Gastroesophageal sphincter (tissue), 4 donors: Measurements from ENCODE around the gene CREB3. TPM values are rescaled to one million over a fixed set of nuclear protein-coding genes. Genes with fewer than 3 reads are reported as not detected.

Experiments used
- ATAC-seq: fragments of 150-250 bp; one replicate; pipeline ENCODE4 v1.9.1; 2016; ENCODE audit warnings: mild to moderate bottlenecking, moderate library complexity
- H3K27ac ChIP-seq, 4 donors: fragments of 200-600 bp; sonication (generic) in 3 of 4; 1 replicate in 3 of 4; 2 replicates in 1 of 4; pipeline ENCODE4 v1.5.1; 2016 to 2019
- H3K27me3 ChIP-seq: fragments of 200-600 bp; sonication (generic); one replicate; pipeline ENCODE4 v1.5.1; 2019
- H3K36me3 ChIP-seq, 2 donors: fragments of 200-600 bp; sonication (generic); one replicate each; pipeline ENCODE4 v1.5.1; 2019; ENCODE audit warnings: control low read depth in 1 of 2
- H3K4me1 ChIP-seq, 3 donors: fragments of 200-600 bp; sonication (generic); 1 replicate in 2 of 3; 2 replicates in 1 of 3; pipeline ENCODE4 v1.5.1; 2016 to 2019; ENCODE audit warnings: control low read depth in 2 of 3
- H3K4me3 ChIP-seq, 2 donors: fragments of 200-600 bp; sonication (generic); one replicate each; pipeline ENCODE4 v1.5.1; 2019; ENCODE audit warnings: mild to moderate bottlenecking in 1 of 2, moderate library complexity in 1 of 2
- H3K9me3 ChIP-seq, 3 donors: fragments of 200-600 bp; sonication (generic); one replicate each; pipeline ENCODE4 v1.5.1; 2017 to 2019; ENCODE audit warnings: control low read depth in 2 of 3
- CTCF ChIP-seq, 4 experiments: fragments of 200-600 bp in 2 of 4; fragments of 450-650 bp in 2 of 4; sonication (generic) in 1 of 4; IDR thresholded peaks; one replicate each; pipeline ENCODE4 v1.5.1; 2017 to 2019; ENCODE audit warnings: antibody characterized with exemption in 4 of 4, mild to moderate bottlenecking in 2 of 4, moderate library complexity in 2 of 4
- EP300 ChIP-seq: sonication (generic); formaldehyde crosslinking; IDR thresholded peaks from one replicate; pipeline ENCODE4 v1.6.1; 2017; ENCODE audit warnings: antibody characterized with exemption, mild to moderate bottlenecking
- POLR2A ChIP-seq, 2 donors: fragments of 450-650 bp; IDR thresholded peaks; one replicate each; pipeline ENCODE4 v1.6.1; 2017; ENCODE audit warnings: antibody characterized with exemption in 2 of 2, mild to moderate bottlenecking in 2 of 2, moderate library complexity in 1 of 2
- POLR2AphosphoS5 ChIP-seq: sonication (generic); formaldehyde crosslinking; IDR thresholded peaks from one replicate; pipeline ENCODE4 v1.6.1; 2017; ENCODE audit warnings: antibody characterized with exemption
- WGBS, 2 donors: methylation state at CpG; one replicate each; pipeline ENCODE4 v1.1.5; 2018; ENCODE audit warnings: low coverage in 1 of 2; 5-methylcytosine and 5-hydroxymethylcytosine counted together
- total RNA-seq, 4 donors: library from RNA; depleted of rRNA; stranded (reverse); fragments of >200 nt; gene quantifications; one replicate each; pipeline ENCODE4 v1.1.0, GENCODE V29; 2016

The CREB3 gene, protein sequence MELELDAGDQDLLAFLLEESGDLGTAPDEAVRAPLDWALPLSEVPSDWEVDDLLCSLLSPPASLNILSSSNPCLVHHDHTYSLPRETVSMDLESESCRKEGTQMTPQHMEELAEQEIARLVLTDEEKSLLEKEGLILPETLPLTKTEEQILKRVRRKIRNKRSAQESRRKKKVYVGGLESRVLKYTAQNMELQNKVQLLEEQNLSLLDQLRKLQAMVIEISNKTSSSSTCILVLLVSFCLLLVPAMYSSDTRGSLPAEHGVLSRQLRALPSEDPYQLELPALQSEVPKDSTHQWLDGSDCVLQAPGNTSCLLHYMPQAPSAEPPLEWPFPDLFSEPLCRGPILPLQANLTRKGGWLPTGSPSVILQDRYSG
- 100 to 1,000 TPM in 1 of 4 donors, 10 to 100 TPM in 3; 75.0 to 104 (median 83.7) TPM for total RNA-seq

- H3K36me3 ChIP-seq, result peaks cover 0 to 35% of the 10 kb centered on the region in 2 donors
- WGBS, 2 donors, result no CpG with 5 or more reads among the region's 49 CpGs
Observed at GRCh38 chr9:35732185-35732799, at the start of gene CREB3, which contains the start of gene TLN1. CREB3 (plus strand) TSS chr9:35732666; CDS start chr9:35732773, 107 bp downstream. TLN1 (minus strand) TSS chr9:35732195; CDS start chr9:35725694, 6,501 bp downstream.

GRCh38 chr9:35683323-35683722 lies 49.1 kb upstream of the CREB3 start:
- Histone ChIP-seq H3K36me3 (peaks cover 0 to 67% of the 10 kb centered on the region in 2 donors), H3K27me3 (no peaks in the 10 kb centered on the region), H3K9me3 (no peaks in the 10 kb centered on the region), H3K27ac (peak overlapping the region; percentile 96 to 99 (median 98)), H3K4me1 (peaks cover 0 to 64% (median 0%) of the 10 kb centered on the region in 3 donors), H3K4me3 (peak overlapping the region; percentile 79 to 81)
- WGBS, 2 donors, result 40 to 63% methylated on average over 1 of the region's 2 CpGs
- ATAC-seq, result no peak
- peak; percentile 33 for TF ChIP-seq POLR2AphosphoS5
- TF ChIP-seq POLR2A (IDR thresholded peaks at IDR 0.05), result peak in 1 of 2 donors; percentile 5
- no peak for TF ChIP-seq EP300

More at GRCh38 chr9:35732185-35732799, at the start of gene CREB3, which contains the start of gene TLN1:
- peak; percentile 28 to 36 for TF ChIP-seq POLR2A (IDR thresholded peaks at IDR 0.05)
- peak; percentile 92 for TF ChIP-seq POLR2AphosphoS5
- no peak for TF ChIP-seq EP300
- TF ChIP-seq CTCF (IDR thresholded peaks at IDR 0.05), result peak in 1 of 4 experiments; percentile 14
- H3K4me3 ChIP-seq, result peak within 1 kb of the TSS; percentile 79 to 85
- ATAC-seq, result peak; percentile 89
- H3K27me3 ChIP-seq, result no peaks in the 10 kb centered on the region
- no peaks in the 10 kb centered on the region for H3K9me3 ChIP-seq
- H3K27ac ChIP-seq, result peak within 1 kb of the TSS; percentile 97 to 100 (median 98)
- peaks cover 0 to 74% (median 24%) of the 10 kb centered on the region in 3 donors for H3K4me1 ChIP-seq

GRCh38 chr9:35684921-35685320 lies 47.5 kb upstream of the CREB3 start:
- no peak for ATAC-seq
- Histone ChIP-seq H3K4me3 (peak overlapping the region; percentile 79 to 81), H3K9me3 (no peaks in the 10 kb centered on the region), H3K27me3 (no peaks in the 10 kb centered on the region), H3K27ac (peak overlapping the region; percentile 96 to 99 (median 98)), H3K36me3 (peaks cover 0 to 70% of the 10 kb centered on the region in 2 donors), H3K4me1 (peaks cover 0 to 66% (median 0%) of the 10 kb centered on the region in 3 donors)
- WGBS, 2 donors, result 30 to 59% methylated on average over 5 to 9 of the region's 10 CpGs
- no peak for TF ChIP-seq EP300
- TF ChIP-seq POLR2AphosphoS5, result peak; percentile 30

DNA sequence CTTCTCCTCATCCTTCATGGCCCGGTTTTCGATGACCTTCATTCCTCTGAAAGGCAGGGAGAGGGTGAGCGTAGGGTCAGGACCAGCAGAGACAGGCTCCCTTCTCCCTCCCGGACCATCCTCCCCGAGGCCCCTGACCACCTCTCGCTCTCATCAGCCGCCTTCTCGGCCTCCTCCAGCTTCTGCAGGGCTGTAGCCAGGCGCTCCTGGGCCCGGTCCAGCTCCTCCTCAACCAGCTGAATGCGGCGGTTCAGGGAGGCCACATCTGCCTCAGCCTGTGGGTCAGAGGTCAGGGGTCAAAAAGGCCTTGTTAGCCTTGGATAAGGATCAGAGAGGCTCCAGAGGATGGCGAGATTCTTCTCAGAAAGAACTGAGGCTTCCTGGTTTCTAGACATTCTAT lies 47.0 kb upstream of the CREB3 start:
- H3K4me3 ChIP-seq, result peak overlapping the region; percentile 79 to 81
- TF ChIP-seq POLR2AphosphoS5, result peak; percentile 69
- TF ChIP-seq POLR2A (IDR thresholded peaks at IDR 0.05), result peak in 1 of 2 donors; percentile 39
- TF ChIP-seq EP300, result no peak
- TF ChIP-seq CTCF (IDR thresholded peaks at IDR 0.05), result no peak
- peaks cover 0 to 67% (median 0%) of the 10 kb centered on the region in 3 donors for H3K4me1 ChIP-seq
- no peaks in the 10 kb centered on the region for H3K9me3 ChIP-seq
- H3K36me3 ChIP-seq, result peaks cover 0 to 70% of the 10 kb centered on the region in 2 donors
- 28% methylated on average over 5 of the region's 13 CpGs; no CpG with 5 or more reads in 1 of the 2 donors for WGBS, 2 donors
- ATAC-seq, result no peak
- no peaks in the 10 kb centered on the region for H3K27me3 ChIP-seq
- H3K27ac ChIP-seq, result peak overlapping the region; percentile 96 to 99 (median 98)

DNA sequence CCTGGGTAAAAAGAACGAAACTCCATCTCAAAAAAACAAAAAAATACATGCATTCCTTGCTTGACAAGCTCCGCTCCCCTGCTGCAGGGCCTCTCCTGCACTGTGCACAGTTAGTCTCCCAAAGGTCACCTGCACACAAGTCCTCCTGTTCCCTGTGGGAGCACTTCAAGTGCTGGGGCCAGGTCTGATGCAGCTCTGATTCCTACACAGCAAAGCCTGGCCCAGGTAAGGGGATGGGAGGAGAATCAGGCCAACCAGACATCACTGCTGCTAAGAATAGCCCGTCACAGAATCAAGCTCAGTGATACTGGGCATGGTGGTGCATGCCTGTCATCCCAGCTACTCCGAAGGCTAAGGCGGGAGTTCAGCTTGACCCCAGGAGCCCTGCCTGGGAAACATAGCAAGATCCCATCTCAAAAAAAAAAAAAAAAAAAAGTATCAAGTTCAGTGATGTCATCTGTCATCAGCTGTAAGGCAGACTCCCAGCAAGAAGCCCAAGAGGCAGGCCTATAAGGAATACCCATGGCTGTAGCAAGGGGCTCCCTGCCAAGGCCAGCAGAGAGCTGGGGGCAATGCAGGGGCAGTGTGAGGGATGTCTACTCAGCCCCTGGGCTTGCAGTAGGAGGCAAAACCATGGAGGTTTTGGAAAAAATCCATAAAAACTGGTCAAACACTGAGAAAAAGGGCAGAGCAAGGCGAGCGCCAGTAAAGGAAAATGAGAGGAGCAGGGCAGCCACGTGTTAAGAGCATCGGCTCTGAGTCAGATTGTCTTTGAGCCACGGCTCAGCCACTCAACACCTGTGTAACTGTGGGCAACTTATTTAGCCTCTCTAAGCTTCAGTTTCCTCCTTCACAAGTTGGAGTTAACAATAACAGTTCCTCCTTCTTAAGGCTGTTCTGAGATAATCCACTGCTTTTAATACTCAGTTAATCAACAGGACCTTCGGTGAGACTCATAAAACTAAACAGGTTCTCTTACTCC lies 46.0 kb upstream of the CREB3 start:
- Histone ChIP-seq H3K4me3 (peak overlapping the region; percentile 79 to 81), H3K4me1 (peaks cover 0 to 61% (median 0%) of the 10 kb centered on the region in 3 donors), H3K36me3 (peaks cover 0 to 70% of the 10 kb centered on the region in 2 donors), H3K9me3 (no peaks in the 10 kb centered on the region), H3K27me3 (no peaks in the 10 kb centered on the region), H3K27ac (peak overlapping the region; percentile 96 to 99 (median 98))
- WGBS, 2 donors, result 19 to 34% methylated on average over 9 to 10 of the region's 11 CpGs
- TF ChIP-seq POLR2AphosphoS5 (peak; percentile 53), EP300 (no peak), POLR2A (IDR thresholded peaks at IDR 0.05) (peak; percentile 6 to 8)
- no peak for ATAC-seq
